Panc1 (cell line): ENCODE measurements around the gene PICALM.

Experiments
- CTCF ChIP-seq: fragments of 450-650 bp; IDR thresholded peaks from 2 replicates; pipeline ENCODE4 v1.5.1; 2017; ENCODE audit warnings: mild to moderate bottlenecking
- POLR2AphosphoS5 ChIP-seq: IDR thresholded peaks from 2 replicates; pipeline ENCODE4 v1.6.1; 2012; ENCODE audit warnings: mild to moderate bottlenecking, low read depth, low read length, moderate library complexity

GRCh38 chr11:85988780-85989179 is 80.1 kb downstream of the PICALM start:
- TF ChIP-seq POLR2AphosphoS5 (no peak), CTCF (no peak)
